ENCODE measurements around the gene TRAPPC10. TPM values are rescaled to one million over a fixed set of nuclear protein-coding genes. Genes with fewer than 3 reads are reported as not detected.
A peak's percentile ranks its signal among the peaks of the same experiment; 100 is the strongest.

The TRAPPC10 gene
- total RNA-seq, 4 donors from 2014 or later: 17.8 to 58.1 (median 32.4) TPM

- Histone ChIP-seq H3K4me1 (peaks cover 0 to 13% (median 0%) of the 10 kb centered on the region in 3 donors), H3K4me3 (no peak overlapping the region), H3K27me3 (no peaks in the 10 kb centered on the region), H3K36me3 (peaks cover 0 to 68% of the 10 kb centered on the region in 2 donors), H3K9me3 (no peaks in the 10 kb centered on the region), H3K27ac (no peak overlapping the region)
- TF ChIP-seq POLR2AphosphoS5 (IDR thresholded peaks at IDR 0.05) (no peak), POLR2A (IDR thresholded peaks at IDR 0.05) (no peak), EP300 (IDR thresholded peaks at IDR 0.05) (no peak)
- TF ChIP-seq, protein P1, sequence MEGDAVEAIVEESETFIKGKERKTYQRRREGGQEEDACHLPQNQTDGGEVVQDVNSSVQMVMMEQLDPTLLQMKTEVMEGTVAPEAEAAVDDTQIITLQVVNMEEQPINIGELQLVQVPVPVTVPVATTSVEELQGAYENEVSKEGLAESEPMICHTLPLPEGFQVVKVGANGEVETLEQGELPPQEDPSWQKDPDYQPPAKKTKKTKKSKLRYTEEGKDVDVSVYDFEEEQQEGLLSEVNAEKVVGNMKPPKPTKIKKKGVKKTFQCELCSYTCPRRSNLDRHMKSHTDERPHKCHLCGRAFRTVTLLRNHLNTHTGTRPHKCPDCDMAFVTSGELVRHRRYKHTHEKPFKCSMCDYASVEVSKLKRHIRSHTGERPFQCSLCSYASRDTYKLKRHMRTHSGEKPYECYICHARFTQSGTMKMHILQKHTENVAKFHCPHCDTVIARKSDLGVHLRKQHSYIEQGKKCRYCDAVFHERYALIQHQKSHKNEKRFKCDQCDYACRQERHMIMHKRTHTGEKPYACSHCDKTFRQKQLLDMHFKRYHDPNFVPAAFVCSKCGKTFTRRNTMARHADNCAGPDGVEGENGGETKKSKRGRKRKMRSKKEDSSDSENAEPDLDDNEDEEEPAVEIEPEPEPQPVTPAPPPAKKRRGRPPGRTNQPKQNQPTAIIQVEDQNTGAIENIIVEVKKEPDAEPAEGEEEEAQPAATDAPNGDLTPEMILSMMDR (IDR thresholded peaks at IDR 0.05): no peak
- no peak for ATAC-seq
- 60 to 100% methylated on average over 1 to 2 of the region's 11 CpGs for WGBS, 2 donors (ENCODE audit: low coverage in 1 of 2)
These were observed 40.2 kb upstream of the TRAPPC10 start for GRCh38 chr21:43971992-43972255.

GRCh38 chr21:43972850-43973633 is 39.1 kb upstream of the TRAPPC10 start:
- no peak overlapping the region for H3K4me3 ChIP-seq
- H3K9me3 ChIP-seq: no peaks in the 10 kb centered on the region
- peaks cover 0 to 13% (median 0%) of the 10 kb centered on the region in 3 donors for H3K4me1 ChIP-seq
- peaks cover 0 to 67% of the 10 kb centered on the region in 2 donors for H3K36me3 ChIP-seq
- WGBS, 2 donors (ENCODE audit: low coverage in 1 of 2): 50 to 61% methylated on average over 7 to 8 of the region's 29 CpGs
- H3K27me3 ChIP-seq: no peaks in the 10 kb centered on the region
- no peak overlapping the region for H3K27ac ChIP-seq
- TF ChIP-seq POLR2A (IDR thresholded peaks at IDR 0.05) (no peak), EP300 (IDR thresholded peaks at IDR 0.05) (no peak)
- ATAC-seq: no peak

- H3K4me3 ChIP-seq: no peak overlapping the region
- ATAC-seq: no peak
- TF ChIP-seq, protein P1 (IDR thresholded peaks at IDR 0.05): no peak
- no peak for TF ChIP-seq POLR2A (IDR thresholded peaks at IDR 0.05)
- no peak for TF ChIP-seq POLR2AphosphoS5 (IDR thresholded peaks at IDR 0.05)
- no peak for TF ChIP-seq EP300 (IDR thresholded peaks at IDR 0.05)
- WGBS, 2 donors (ENCODE audit: low coverage in 1 of 2): 68 to 78% methylated on average over 2 to 9 of the region's 12 CpGs
- H3K9me3 ChIP-seq: no peaks in the 10 kb centered on the region
- H3K36me3 ChIP-seq: peaks cover 0 to 67% of the 10 kb centered on the region in 2 donors
- no peak overlapping the region for H3K27ac ChIP-seq
- H3K27me3 ChIP-seq: no peaks in the 10 kb centered on the region
- H3K4me1 ChIP-seq: peaks cover 0 to 13% (median 0%) of the 10 kb centered on the region in 3 donors
These were observed 38.5 kb upstream of the TRAPPC10 start for GRCh38 chr21:43973634-43973955.

GRCh38 chr21:43974791-43975468 is 37.2 kb upstream of the TRAPPC10 start:
- no peak overlapping the region for H3K27ac ChIP-seq
- H3K4me3 ChIP-seq: no peak overlapping the region
- H3K27me3 ChIP-seq: no peaks in the 10 kb centered on the region
- peaks cover 0 to 65% of the 10 kb centered on the region in 2 donors for H3K36me3 ChIP-seq
- TF ChIP-seq, protein P1 (IDR thresholded peaks at IDR 0.05): no peak
- TF ChIP-seq EP300 (IDR thresholded peaks at IDR 0.05) (no peak), POLR2A (IDR thresholded peaks at IDR 0.05) (no peak), POLR2AphosphoS5 (IDR thresholded peaks at IDR 0.05) (no peak)
- peaks cover 0 to 13% (median 0%) of the 10 kb centered on the region in 3 donors for H3K4me1 ChIP-seq
- WGBS, 2 donors (ENCODE audit: low coverage in 1 of 2): 66 to 80% methylated on average over 1 to 10 of the region's 16 CpGs
- H3K9me3 ChIP-seq: no peaks in the 10 kb centered on the region
- peak; percentile 30 for ATAC-seq

DNA sequence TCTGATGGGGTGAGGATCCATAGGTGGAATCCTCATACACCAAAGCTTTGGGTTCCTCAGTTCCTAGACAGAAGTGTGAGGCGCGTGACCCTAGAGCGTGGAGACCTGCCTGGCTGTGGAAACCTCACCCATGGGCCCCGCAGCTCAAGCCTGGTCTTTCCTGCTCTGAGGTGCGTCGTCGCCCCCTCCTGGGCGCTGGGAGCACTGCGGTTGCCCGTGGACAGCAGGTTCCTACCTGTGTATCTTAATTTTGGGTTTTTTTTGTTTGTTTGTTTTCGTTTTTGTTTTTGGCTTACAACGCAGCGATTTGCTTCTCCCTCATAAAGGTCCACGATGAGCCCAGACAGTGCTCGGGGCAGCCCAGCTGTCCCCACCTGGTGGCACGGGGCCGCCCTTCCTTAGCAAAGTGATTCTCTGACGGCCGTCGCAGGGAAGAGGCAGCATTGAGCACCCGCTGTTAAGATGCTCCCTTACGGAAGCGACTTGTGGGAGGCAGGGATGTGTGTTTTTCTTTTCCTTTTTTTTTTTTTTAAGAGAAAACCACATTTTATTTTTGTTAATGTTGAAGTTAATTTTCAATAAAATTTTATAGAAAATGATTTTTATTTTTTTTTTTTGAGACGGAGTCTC is 36.5 kb upstream of the TRAPPC10 start:
- peaks cover 0 to 13% (median 0%) of the 10 kb centered on the region in 3 donors for H3K4me1 ChIP-seq
- no peak for TF ChIP-seq POLR2A (IDR thresholded peaks at IDR 0.05)
- TF ChIP-seq POLR2AphosphoS5 (IDR thresholded peaks at IDR 0.05): no peak
- no peak for TF ChIP-seq EP300 (IDR thresholded peaks at IDR 0.05)
- TF ChIP-seq, protein P1 (IDR thresholded peaks at IDR 0.05): peak in 3 of 4 experiments; percentile 86 to 96 (median 88)
- H3K27ac ChIP-seq: no peak overlapping the region
- ATAC-seq: peak; percentile 72
- no peak overlapping the region for H3K4me3 ChIP-seq
- peaks cover 0 to 65% of the 10 kb centered on the region in 2 donors for H3K36me3 ChIP-seq
- H3K27me3 ChIP-seq: no peaks in the 10 kb centered on the region
- no peaks in the 10 kb centered on the region for H3K9me3 ChIP-seq
- WGBS, 2 donors (ENCODE audit: low coverage in 1 of 2): 26 to 40% methylated on average over 9 to 19 of the region's 24 CpGs
